ENCODE data around the gene HLA-DMA. TPM values are rescaled to one million over a fixed set of nuclear protein-coding genes. Genes with fewer than 3 reads are reported as not detected.

The HLA-DMA gene
- 0.71 and 1.3 TPM in 2 replicates for total RNA-seq (2016; rRNA removed; fragmentation: Illumina TruSeq; extraction: Trizol)
- total RNA-seq (2016; cell fraction: cytosol; rRNA removed; fragmentation: Illumina TruSeq; extraction: Trizol; ENCODE audit: low read depth), result 0.53 and 0.61 TPM in 2 replicates
- total RNA-seq (2016; cell fraction: insoluble cytoplasmic fraction; rRNA removed; fragmentation: Illumina TruSeq; extraction: Trizol), result 0.82 and 1.2 TPM in 2 replicates
- total RNA-seq (2016; cell fraction: membrane; rRNA removed; fragmentation: Illumina TruSeq; extraction: Trizol), result 0.46 and 0.76 TPM in 2 replicates
- total RNA-seq (2016; cell fraction: nucleus; rRNA removed; fragmentation: Illumina TruSeq; extraction: Trizol), result 0.78 and 0.85 TPM in 2 replicates
- polyA plus RNA-seq (2011; rRNA removed), result 0.70 and 1.7 TPM in 2 replicates
- 0.59 and 1.2 TPM in 2 replicates for polyA plus RNA-seq (2011; cell fraction: cytosol; rRNA removed)
- polyA plus RNA-seq (2011; cell fraction: nucleus; rRNA removed), result 3.1 and 3.3 TPM in 2 replicates
- 1.6 and 1.7 TPM in 2 replicates for polyA plus RNA-seq (2012)
- 0.12 and 0.36 TPM in 2 replicates for polyA plus RNA-seq (2016; cell fraction: cytosol; fragmentation: Illumina TruSeq; extraction: Trizol; ENCODE audit: low read depth)
- 0.62 and 0.68 TPM in 2 replicates for polyA plus RNA-seq (2016; cell fraction: insoluble cytoplasmic fraction; fragmentation: Illumina TruSeq; extraction: Trizol; ENCODE audit: low read depth)
- polyA plus RNA-seq (2016; cell fraction: membrane; fragmentation: Illumina TruSeq; extraction: Trizol; ENCODE audit: low read depth), result 0.63 and 0.96 TPM in 2 replicates
- polyA plus RNA-seq (2016; cell fraction: nucleus; fragmentation: Illumina TruSeq; extraction: Trizol; ENCODE audit: insufficient read depth, low read depth), result 2.9 and 4.5 TPM in 2 replicates
- polyA minus RNA-seq (2011; rRNA and poly(A)+ RNA removed; ENCODE audit: low replicate concordance), result 1.2 and 1.9 TPM in 2 replicates
- not detected in 2 replicates for polyA minus RNA-seq (2011; cell fraction: cytosol; rRNA and poly(A)+ RNA removed)
- 1.7 and 2.3 TPM in 2 replicates for polyA minus RNA-seq (2011; cell fraction: nucleus; rRNA and poly(A)+ RNA removed)
- Bru-seq, nascent RNA, result percentile 19 among the genes with signal in this experiment
- percentile 42 among the genes with signal in this experiment for BruChase-seq, experiment 1, labeled RNA remaining after a 6-hour chase
- BruChase-seq, experiment 2, labeled RNA remaining after a 2-hour chase, result percentile 38 among the genes with signal in this experiment
- long read RNA-seq, experiment 1, partial matches to known transcripts, result 0 of 3 reads
- long read RNA-seq, experiment 1, other reads (novel, unspliced or antisense), result 1 of 3 reads
- long read RNA-seq, experiment 2, partial matches to known transcripts, result 0 of 1 reads
- long read RNA-seq, experiment 2, other reads (novel, unspliced or antisense), result 0 of 1 reads

GRCh38 chr6:32952817-32953739, at the start of gene HLA-DMA:
HLA-DMA (minus strand) TSS chr6:32953097; CDS start chr6:32953036, 61 bp downstream.
- Histone ChIP-seq H3K4me3 (replicated peaks in 1 of 3; ENCODE audit: insufficient read depth in 1 of 3, low read depth in 2 of 3, low read length in 3 of 3) (no peak within 1 kb of the TSS), H2AFZ (ENCODE audit: low read length) (peak within 1 kb of the TSS; percentile 10), H3K4me2 (ENCODE audit: low read depth, low read length) (peak within 1 kb of the TSS; percentile 15), H3K9ac (ENCODE audit: insufficient read depth, low read depth, low read length) (no peak within 1 kb of the TSS), H3K36me3 (replicated peaks in 1 of 2; ENCODE audit: control insufficient read depth in 1 of 2, insufficient read depth in 2 of 2, low read length in 2 of 2) (no peaks in the 10 kb centered on the region), H3K4me1 (ENCODE audit: insufficient read depth, low read length) (peaks cover 12% of the 10 kb centered on the region), H3K27me3 (ENCODE audit: control insufficient read depth in 1 of 2, insufficient read depth in 2 of 2, low read length in 2 of 2) (peaks cover 1 to 13% of the 10 kb centered on the region in 2 experiments; a peak in 2 of 5 replicates), H3K27ac (ENCODE audit: extremely low read length, insufficient read depth, low read length) (no peak within 1 kb of the TSS), H3K79me2 (ENCODE audit: insufficient read depth, low read length) (no peaks in the 10 kb centered on the region), H4K20me1 (ENCODE audit: insufficient read depth, low read length) (no peaks in the 10 kb centered on the region), H3K9me3 (ENCODE audit: low read length) (no peaks in the 10 kb centered on the region)
- in situ Hi-C loops (cut with HindIII; ENCODE audit: extremely low pct_ligation_motif_present, low pct_unique_long_range_greater_than_20kb) (loop anchor here (25.0 kb wide), 1 partner anchor 1041 kb away; the partner anchor contains the start of gene ZBTB12), intact Hi-C loops (cut with micrococcal nuclease; ENCODE audit: unreplicated experiment) (loop anchor here (1.0 kb wide), 1 partner anchor 115 kb away; the partner anchor contains the start of gene TAP2)
- no TSS peak for BruUV-seq (replicated peaks)
- WGBS (ENCODE audit: low lambda C conversion rate), result 36% methylated on average over 10 of the region's 10 CpGs
- peak; percentile 96 for FAIRE-seq
- DNase-seq (ENCODE audit: low spot score), result peak; percentile 85
- ATAC-seq, result peak; percentile 92
- CTCF ChIA-PET (ENCODE audit: low intra/inter-chr PET ratio, low total read pairs), result interaction anchor here (1.2 to 1.8 kb wide), 4 partner anchors 15 to 67 kb away, joined by 3 to 14 read pairs (median 4); partner anchors contain the start of gene BRD2
- POLR2A ChIA-PET, result interaction anchor here (0.6 to 8.9 kb wide), 9 partner anchors 11 to 255 kb away, joined by 3 to 202 read pairs (median 4); partner anchors contain the start of genes BRD2, HLA-DMB, RING1 and TAP2
- TF ChIP-seq SIN3B (IDR thresholded peaks at IDR 0.05; ENCODE audit: low read length), result 0 out of 2 replicates have a peak, but pooled peaks have one; percentile 20
- TF ChIP-seq NONO (IDR thresholded peaks at IDR 0.05), result no peak
- TF ChIP-seq NONO (CRISPR knock-in tag; conservative IDR thresholded peaks at IDR 0.05), result no peak
- no peak for TF ChIP-seq ZNF709 (CRISPR knock-in tag; IDR thresholded peaks at IDR 0.05)
- peak; percentile 72 for TF ChIP-seq ZNF574 (CRISPR knock-in tag; IDR thresholded peaks at IDR 0.05)
- no peak for TF ChIP-seq SOX13 (IDR thresholded peaks at IDR 0.05)
- peak in 1 of 2 experiments; percentile 11; a peak in 1 of 4 replicates for TF ChIP-seq SOX13 (CRISPR knock-in tag; conservative IDR thresholded peaks at IDR 0.05 in 1 of 2, IDR thresholded peaks at IDR 0.05 in 1 of 2)
- TF ChIP-seq ZC3H4 (CRISPR knock-in tag; IDR thresholded peaks at IDR 0.05; ENCODE audit: borderline replicate concordance), result no peak
- TF ChIP-seq TBX3 (IDR thresholded peaks at IDR 0.05; ENCODE audit: borderline replicate concordance), result no peak
- TF ChIP-seq EHMT2 (IDR thresholded peaks at IDR 0.05; ENCODE audit: borderline replicate concordance, low read depth, low read length), result peak; percentile 65; the same call in 1 of the 2 replicates
- no peak for TF ChIP-seq ZNF335 (CRISPR knock-in tag; IDR thresholded peaks at IDR 0.05)
- peak; percentile 64 for TF ChIP-seq SMC3 (IDR thresholded peaks at IDR 0.05; ENCODE audit: low read length)
- TF ChIP-seq ZNF644 (CRISPR knock-in tag; IDR thresholded peaks at IDR 0.05; ENCODE audit: low read depth), result peak; percentile 74
